NCI-H748 (cell line): ENCODE data around the gene RHOC.

Experiments
- DNase-seq: peaks from one replicate; lab custom pipeline; 2025; ENCODE audit not compliant: unreplicated experiment; lab: John Stamatoyannopoulos, UW

The RHOC gene

DNA sequence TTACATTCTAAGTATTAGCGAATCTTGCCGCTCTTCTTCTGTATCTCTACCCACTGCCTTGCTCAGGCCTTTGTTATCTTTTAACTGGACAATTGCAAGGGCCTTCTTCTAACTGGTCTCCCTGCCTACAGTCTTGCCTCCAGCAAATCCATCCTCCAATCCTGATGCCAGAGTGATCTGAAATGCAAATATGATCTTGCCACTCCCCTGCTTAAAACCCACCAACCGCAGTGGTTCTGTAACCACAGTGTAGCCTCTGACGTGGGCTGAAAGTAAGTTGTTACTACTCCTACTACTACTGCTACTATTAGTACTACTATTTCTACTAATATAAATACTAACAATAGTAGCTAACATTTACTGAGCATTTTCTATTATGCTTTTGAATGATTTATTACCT is 20.1 kb downstream of the RHOC start:
- DNase-seq = no peak

DNA sequence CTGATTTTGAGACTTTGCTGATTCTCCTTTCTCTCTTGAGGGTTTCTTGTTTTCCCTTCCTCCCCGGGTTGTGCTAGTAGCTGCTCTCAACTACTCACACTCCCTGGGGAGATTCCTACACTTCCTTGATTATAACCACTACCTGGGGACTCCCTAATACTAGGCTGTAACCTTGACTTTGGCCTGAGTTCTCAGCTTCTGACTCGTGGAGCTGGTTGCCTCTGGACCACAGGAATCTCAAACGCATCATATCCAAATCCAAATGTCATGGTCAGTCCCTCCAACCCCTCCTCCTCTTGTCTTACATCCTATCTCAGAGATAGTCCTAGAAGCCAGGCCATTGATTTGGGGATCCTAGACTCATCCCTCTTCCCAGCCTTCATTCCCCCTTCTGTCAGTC is 20.5 kb downstream of the RHOC start:
- DNase-seq = no peak

DNA sequence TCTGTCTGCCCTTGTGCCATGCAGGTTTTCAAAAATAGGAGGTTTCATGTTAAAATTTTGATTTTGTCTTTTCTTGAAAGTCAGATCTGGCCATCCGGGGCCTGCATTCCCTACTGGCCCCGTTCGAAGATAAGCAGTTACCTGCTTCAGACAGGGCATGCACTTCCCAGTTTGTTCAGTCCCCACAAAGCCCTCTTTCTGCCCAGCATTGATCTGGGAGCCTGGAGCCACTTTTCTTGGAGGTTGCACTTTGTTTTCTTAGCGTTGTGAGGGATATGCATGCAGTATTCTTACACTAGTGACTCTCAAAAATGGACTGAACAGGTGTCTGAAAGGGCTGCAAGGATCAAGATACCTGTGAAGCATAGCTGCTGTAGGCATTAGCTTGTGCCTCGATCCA is 21.0 kb downstream of the RHOC start:
- no peak for DNase-seq

DNA sequence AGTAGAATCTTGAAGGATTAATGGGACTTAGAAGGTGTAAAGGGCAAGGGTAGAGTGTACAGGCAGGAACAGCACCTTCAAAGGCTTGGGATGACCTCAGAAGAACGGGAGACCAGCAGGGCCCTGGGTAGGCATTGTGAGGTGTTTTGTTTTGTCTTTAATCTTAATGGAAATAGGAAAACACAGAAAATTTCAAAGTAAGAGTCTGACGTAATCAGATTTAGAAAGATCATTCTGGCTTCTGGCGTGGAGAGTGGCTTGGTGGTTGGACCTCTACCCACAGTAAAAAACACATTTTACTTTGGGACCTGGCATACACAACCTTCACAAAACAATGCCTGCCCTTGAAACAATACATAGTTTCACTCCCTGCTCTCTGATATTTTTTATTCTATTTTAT is 28.3 kb downstream of the RHOC start:
- DNase-seq = no peak

DNA sequence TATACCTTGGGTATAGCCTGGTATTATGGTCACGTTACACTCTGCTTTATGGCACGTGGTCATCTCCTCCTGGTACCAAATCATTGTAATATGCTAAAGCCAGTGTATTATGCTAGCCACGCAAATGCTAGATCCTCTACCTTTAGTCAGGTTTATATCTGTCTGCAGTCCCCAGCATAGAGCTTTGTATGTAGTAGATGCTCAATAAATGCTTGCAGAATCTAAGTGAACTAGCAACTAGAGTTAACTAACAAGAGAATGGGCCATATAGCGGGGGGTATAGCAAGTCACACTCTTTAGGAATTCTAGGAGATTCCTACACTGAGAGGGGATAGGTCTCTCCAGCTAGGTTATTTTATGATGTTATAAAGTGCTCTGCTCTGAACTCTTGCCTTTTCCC is 29.4 kb downstream of the RHOC start:
- no peak for DNase-seq

DNA sequence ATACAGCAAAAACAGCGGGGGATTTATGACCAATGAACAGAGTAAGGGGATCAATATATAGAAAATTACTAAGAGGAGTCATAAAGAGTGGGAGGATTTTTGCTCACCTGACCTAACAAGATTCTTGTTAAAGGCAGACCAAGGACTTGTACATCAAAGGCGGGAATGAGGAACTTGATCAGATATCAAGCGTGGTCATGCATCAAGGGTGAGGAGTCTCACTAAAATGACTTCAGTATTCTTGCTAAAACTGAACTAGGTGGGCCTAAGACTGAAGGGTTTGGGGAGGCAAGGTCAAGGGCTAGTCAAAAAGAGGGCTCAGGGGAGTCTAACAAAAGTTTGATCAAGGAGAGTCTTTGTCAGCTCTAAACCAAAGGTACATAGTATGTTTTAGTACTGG is 30.4 kb downstream of the RHOC start:
- DNase-seq = no peak

DNA sequence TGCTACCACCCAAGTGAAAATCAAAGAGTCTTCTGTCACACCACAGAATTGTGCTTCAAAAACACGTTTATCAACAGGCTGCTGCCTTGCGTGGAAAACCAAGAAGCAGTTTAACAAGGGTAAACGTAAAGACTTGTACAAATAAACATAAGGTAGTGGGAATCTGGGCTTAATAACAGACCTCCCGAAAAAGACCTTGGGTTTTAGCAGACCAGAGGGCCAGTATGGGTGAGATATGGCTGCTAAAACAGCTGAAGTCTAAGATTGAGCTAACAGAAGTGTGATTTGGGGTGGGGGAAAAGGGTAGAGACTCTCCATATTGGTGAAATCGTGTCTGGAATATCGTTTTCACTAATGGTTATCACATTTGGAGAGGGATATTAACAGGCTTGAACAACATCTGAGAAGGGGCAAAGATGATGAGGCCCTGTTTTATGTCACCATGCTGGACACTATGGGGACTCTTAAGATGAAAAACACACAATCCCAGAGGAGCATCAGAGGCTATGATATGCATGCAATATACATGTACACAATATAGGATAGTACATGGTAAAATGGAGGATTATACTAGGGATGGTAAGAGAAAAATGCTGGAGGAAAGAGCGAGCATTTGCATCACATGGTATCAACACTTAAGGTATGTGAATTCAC is 31.1 kb downstream of the RHOC start:
- no peak for DNase-seq

DNA sequence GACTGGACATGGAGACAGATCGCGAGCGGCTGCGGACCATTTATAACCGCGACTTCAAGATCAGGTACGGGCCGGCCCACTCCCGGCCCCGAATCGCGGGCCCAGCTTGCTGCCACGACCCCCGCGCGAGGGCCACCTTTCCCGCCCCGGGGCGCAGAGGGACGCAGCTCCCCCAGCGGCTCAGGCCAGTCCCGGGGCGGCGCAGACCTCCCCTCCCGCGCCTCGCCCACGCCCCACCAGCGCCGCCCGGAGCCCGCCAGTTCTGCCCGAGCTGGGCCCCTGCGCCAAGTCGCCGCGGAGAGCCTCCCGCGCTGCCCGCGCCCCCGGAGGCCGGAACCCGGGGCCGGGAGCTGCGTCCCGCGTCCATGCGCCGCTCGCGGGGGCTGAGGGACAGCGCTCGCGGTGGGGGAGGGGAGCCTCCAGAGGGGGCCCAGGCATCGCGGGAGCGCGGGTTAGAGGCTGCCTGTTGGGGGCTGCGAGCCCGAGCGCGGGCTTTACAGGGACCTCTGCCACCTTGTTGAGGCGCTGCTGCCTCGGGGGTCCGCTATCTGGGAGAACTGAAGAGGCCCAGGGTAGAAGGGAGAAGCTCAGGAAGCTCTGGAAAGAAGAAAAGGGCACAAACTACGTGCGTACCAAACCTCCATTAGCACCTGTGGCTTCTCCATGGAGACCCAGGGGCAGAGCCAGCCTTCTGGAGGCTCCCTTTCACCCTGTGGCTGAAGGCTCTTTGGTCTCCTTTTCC is 31.8 kb downstream of the RHOC start:
- peak; percentile 70 for DNase-seq

DNA sequence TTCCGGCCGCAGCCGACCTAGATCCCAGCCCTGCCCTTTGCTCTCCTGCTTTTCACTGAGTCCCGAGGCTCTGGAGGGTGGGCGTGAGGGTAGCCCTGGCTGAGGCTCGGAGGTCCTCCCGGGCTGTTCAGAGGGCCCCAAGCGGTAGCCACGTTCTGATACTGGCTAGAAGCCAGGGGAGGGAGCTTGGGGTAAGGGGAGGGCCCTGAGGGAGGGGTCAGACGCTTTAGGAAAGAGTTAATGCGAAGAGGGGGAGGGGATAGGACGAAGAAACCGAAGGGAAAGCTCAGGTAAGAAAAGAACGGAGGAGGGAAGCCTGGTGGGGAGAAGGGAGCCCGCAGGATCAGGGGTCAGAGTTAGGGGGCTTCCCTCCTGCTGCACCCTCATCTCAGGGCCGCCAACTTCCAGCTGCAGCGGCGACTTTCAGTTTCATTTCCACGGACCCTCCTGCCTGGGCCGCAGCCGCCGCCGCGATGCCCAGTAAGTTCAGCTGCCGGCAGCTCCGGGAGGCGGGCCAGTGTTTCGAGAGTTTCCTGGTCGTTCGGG is 32.4 kb downstream of the RHOC start, which contains the start of gene MOV10:
TSS of gene MOV10 (plus strand) at position 220 of the 546 bp plus-strand sequence. CDS start at position 474, 254 bp downstream.
- peak; percentile 76 for DNase-seq

DNA sequence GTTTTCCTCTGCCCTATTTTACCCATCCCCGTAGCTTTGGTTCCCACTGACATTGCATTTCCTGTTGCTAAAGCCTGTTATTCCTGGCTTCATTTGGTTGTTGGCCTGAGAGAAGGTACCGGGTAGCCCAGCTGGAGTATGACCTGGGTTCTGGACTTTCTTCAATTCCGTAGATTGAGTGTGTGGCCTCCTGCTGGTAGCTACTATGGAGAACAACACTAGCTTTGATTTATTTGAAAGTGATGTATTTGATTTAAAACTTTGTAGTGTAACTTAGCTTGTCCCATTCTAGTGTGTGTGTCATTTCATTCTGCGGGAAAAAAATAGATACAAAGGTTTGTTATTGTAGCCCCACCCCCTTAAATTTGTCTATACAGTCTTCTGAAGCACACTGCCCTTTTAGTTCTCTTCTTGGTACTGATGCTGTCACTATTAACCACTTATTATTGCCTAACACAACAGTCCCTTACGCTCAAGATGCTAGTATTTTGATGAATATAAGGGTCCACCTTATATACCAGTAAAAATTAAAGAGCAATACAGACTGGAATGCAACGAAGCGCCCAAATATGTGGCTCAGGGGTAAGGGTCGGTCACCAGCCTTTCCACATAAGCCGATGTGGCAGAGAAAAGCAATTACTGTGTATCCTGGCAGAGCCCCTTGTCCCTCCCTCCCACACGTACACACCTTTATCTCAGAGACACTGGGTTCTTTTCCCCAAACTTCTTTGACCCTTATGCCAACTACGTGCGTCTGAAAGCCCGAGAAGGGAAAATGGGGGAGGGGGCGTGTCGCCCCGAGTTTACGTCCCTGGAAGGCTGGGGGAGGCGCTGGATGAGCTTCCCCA is 33.1 kb downstream of the RHOC start:
- peak; percentile 13 for DNase-seq

DNA sequence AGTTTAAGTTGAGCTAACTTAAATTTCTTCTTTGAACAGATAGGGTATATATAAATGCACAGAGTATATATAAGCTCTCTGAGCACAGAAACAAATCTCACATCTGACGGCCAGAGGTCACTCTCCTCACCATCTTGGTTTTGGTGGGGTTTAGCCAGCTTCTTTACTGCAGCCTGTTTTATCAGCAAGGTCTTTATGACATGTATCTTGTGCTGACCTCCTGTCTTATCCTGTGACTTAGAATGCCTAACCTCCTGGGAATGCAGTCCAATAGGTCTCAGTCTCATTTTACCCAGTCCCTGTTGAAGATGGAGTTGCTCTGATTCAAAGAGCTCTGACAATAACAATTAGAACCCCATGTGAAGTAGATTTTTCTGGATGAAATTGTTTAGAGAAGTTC is 34.1 kb downstream of the RHOC start:
- no peak for DNase-seq

DNA sequence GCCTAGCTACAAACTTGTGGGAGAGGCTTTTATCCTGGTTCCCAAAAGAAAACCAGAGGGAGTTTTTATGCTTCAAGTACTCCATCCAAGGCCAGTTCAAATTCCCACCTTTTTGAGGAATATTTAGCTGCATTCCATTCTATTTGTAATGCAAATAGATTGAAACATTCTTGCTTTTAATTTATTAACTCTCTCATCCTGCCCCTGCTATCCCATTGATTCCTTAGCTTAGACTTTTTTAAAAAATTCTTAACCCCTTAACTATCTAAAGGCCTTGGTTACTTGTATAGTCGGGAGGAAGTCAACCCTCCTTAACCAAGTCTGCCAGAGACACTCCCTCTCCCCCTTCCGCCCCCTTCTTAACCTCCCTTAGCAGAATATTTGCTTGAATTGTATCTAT is 34.9 kb downstream of the RHOC start:
- no peak for DNase-seq

DNA sequence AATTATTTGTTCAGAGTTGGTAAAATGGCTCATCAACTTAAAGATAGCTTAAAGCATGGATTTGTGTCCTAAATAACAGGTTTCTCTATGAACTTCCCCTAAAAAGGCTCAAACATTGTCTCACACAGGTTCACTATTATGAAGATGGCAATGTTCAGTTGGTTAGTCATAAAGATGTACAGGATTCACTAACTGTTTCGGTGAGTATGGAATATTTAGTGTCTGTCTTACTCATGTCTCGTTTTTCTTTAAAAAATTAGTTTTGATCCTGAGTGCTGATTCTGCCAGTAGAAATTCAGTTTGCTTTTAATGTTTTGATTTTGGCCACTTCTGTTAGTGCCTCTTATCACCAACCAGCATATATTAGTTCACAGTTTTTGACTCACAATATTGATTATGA is 40.0 kb downstream of the RHOC start:
- DNase-seq = no peak

DNA sequence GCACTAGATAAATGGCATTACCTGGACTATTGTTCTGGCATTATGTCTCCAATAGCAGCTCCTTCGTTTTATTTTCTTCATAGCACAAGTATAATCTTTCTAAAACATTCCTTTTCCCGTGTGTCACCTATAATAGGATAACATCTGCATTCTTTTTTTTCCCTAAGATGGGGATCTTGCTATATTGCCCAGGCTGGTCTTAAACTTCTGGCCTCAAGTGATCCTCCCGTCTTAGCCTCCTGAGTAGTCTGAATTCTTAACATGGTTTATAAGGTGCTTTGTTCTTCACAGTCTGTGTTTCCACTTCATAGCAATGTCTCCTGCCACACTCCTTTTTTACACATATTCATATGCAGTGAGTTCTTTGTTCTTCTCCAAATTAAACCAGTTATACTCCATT is 41.1 kb downstream of the RHOC start:
- no peak for DNase-seq

DNA sequence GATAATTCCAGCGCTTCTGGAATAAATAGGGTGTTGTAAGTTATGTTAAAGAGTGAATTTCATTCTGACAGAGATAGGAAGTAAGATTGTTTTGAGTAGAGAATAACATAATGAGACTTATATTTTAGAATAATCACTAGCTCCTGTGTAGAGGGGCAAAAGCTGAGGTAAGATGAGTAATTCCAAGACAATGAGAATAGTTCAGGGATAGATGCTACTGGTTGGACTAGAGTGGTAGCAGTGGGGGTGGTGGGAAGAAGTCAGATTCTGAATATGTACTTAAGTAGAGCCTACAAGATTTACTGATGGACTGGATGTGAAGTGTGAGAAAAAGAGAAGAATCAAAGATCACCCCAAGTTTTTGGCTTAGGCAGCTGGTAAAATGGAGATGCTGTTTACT is 55.7 kb downstream of the RHOC start:
- DNase-seq = no peak
